Cardiac muscle cell (in vitro differentiated cells and primary cell): ENCODE measurements around the gene CNTN5. TPM values are rescaled to one million over a fixed set of nuclear protein-coding genes. Genes with fewer than 3 reads are reported as not detected.
A peak's percentile ranks its signal among the peaks of the same experiment; 100 is the strongest.

Source experiments
- DNase-seq, 2 donors: peaks; one replicate each; pipeline versions ENCODE4 v3.0.0 to v3.0.0-alpha.2; 2010 to 2017; ENCODE audit warnings: low read depth in 1 of 2, low spot score in 1 of 2
- H3K27ac ChIP-seq: fragments of 200-600 bp; sonication (generic); 2 replicates; pipeline ENCODE4 v1.5.1; 2016
- H3K27me3 ChIP-seq: fragments of 200-600 bp; sonication (generic); 2 replicates; pipeline ENCODE4 v1.6.0; 2016; ENCODE audit warnings: control low read depth
- H3K36me3 ChIP-seq: fragments of 200-600 bp; sonication (generic); 2 replicates; pipeline ENCODE4 v1.5.1; 2016; ENCODE audit warnings: control low read depth
- H3K4me1 ChIP-seq: fragments of 200-600 bp; sonication (generic); 2 replicates; pipeline ENCODE4 v1.8.1; 2017; ENCODE audit warnings: low read depth, mild to moderate bottlenecking, mixed run types
- H3K4me3 ChIP-seq: fragments of 200-600 bp; sonication (generic); 2 replicates; pipeline ENCODE4 v1.5.1; 2016; ENCODE audit warnings: mild to moderate bottlenecking
- H3K9me3 ChIP-seq: fragments of 200-600 bp; sonication (generic); 2 replicates; pipeline ENCODE4 v1.5.1; 2017; ENCODE audit warnings: low read depth, mild to moderate bottlenecking, control low read depth
- CTCF ChIP-seq: IDR thresholded peaks from 2 replicates; pipeline ENCODE4 v1.5.1; 2012; ENCODE audit warnings: low read depth, mild to moderate bottlenecking, low read length
- polyA plus RNA-seq: library from polyadenylated mRNA; unstranded; fragments of >200 nt; fragmentation: Nextera tagmentation; extraction: Ambion mirVana; gene quantifications from 2 replicates; pipeline ENCODE4 v1.2.1, GENCODE V29; 2016
- total RNA-seq: library from RNA; depleted of rRNA; stranded (reverse); fragments of >200 nt; gene quantifications from 2 replicates; pipeline ENCODE4 v1.2.3, GENCODE V29; 2016

CNTN5 gene
- total and polyA plus RNA-seq, 2 experiments from 2014 or later: 30.0 to 41.3 TPM

- DNase-seq: no peak
- Histone ChIP-seq H3K4me3 (no peak overlapping the region), H3K27ac (no peak overlapping the region), H3K27me3 (no peaks in the 10 kb centered on the region), H3K4me1 (no peaks in the 10 kb centered on the region), H3K36me3 (no peaks in the 10 kb centered on the region), H3K9me3 (no peaks in the 10 kb centered on the region)
- TF ChIP-seq CTCF: no peak
These were observed 501.9 kb downstream of the CNTN5 start for GRCh38 chr11:99522467-99523173.

GRCh38 chr11:99531468-99531867 lies 510.7 kb downstream of the CNTN5 start:
- Histone ChIP-seq H3K27me3 (no peaks in the 10 kb centered on the region), H3K4me3 (no peak overlapping the region), H3K36me3 (no peaks in the 10 kb centered on the region), H3K27ac (no peak overlapping the region), H3K4me1 (no peaks in the 10 kb centered on the region), H3K9me3 (no peaks in the 10 kb centered on the region)
- TF ChIP-seq CTCF: no peak
- DNase-seq: no peak

- no peaks in the 10 kb centered on the region for H3K27me3 ChIP-seq
- no peak for TF ChIP-seq CTCF
- H3K4me3 ChIP-seq: no peak overlapping the region
- no peaks in the 10 kb centered on the region for H3K36me3 ChIP-seq
- H3K9me3 ChIP-seq: no peaks in the 10 kb centered on the region
- DNase-seq: peak in 1 of 2 donors; percentile 49
- no peaks in the 10 kb centered on the region for H3K4me1 ChIP-seq
- no peak overlapping the region for H3K27ac ChIP-seq
These were observed 514.1 kb downstream of the CNTN5 start for GRCh38 chr11:99534812-99535211.

GRCh38 chr11:99535406-99535805 lies 514.7 kb downstream of the CNTN5 start:
- Histone ChIP-seq H3K4me1 (no peaks in the 10 kb centered on the region), H3K27ac (no peak overlapping the region), H3K4me3 (no peak overlapping the region), H3K36me3 (no peaks in the 10 kb centered on the region), H3K9me3 (no peaks in the 10 kb centered on the region), H3K27me3 (no peaks in the 10 kb centered on the region)
- no peak for DNase-seq
- TF ChIP-seq CTCF: no peak

GRCh38 chr11:99535819-99536218 lies 515.1 kb downstream of the CNTN5 start:
- H3K27ac ChIP-seq: no peak overlapping the region
- no peak for TF ChIP-seq CTCF
- H3K27me3 ChIP-seq: no peaks in the 10 kb centered on the region
- H3K9me3 ChIP-seq: no peaks in the 10 kb centered on the region
- no peaks in the 10 kb centered on the region for H3K4me1 ChIP-seq
- no peak for DNase-seq
- H3K4me3 ChIP-seq: no peak overlapping the region
- no peaks in the 10 kb centered on the region for H3K36me3 ChIP-seq
